H1 (cell line): ENCODE data around the gene BAD. TPM values are rescaled to one million over a fixed set of nuclear protein-coding genes. Genes with fewer than 3 reads are reported as not detected.

Source experiments
- CTCF ChIA-PET: fragments of 300-600 bp; sonication (Branson Sonifier 250); formaldehyde crosslinking; loops from one replicate; lab custom pipeline; 2021; ENCODE audit not compliant: partially characterized antibody; lab: Charles Lee
- POLR2A ChIA-PET: fragments of 300-600 bp; sonication (Branson Sonifier 250); formaldehyde crosslinking; loops from one replicate; lab custom pipeline; 2021; ENCODE audit warnings: inconsistent platforms; ENCODE audit not compliant: partially characterized antibody; lab: Charles Lee
- DNase-seq, 2 experiments: peaks; one replicate each; pipeline versions ENCODE4 v3.0.0 to v3.0.0-alpha.2; 2010 to 2022; ENCODE audit warnings: low spot score in 2 of 2, low read depth in 1 of 2, mixed read lengths in 1 of 2
- FAIRE-seq: peaks from 2 replicates; lab custom pipeline; 2011; peaks lifted over from hg19 to GRCh38; lab: Jason Lieb, UNC
- H2AFZ ChIP-seq: 2 replicates; pipeline ENCODE4 v1.8.1; 2012; ENCODE audit warnings: low read length, inconsistent platforms
- H2AK5ac ChIP-seq: 2 replicates; pipeline ENCODE4 v1.6.1; 2013; ENCODE audit warnings: low read depth, low read length
- H2BK120ac ChIP-seq: replicated peaks from 2 replicates; pipeline ENCODE3; 2013; ENCODE audit warnings: low read depth, low read length, inconsistent platforms
- H2BK12ac ChIP-seq: 2 replicates; pipeline ENCODE4 v1.6.1; 2013; ENCODE audit warnings: low read depth, low read length
- H2BK15ac ChIP-seq: 2 replicates; pipeline ENCODE4 v1.6.1; 2013; ENCODE audit warnings: low read length
- H2BK20ac ChIP-seq: 2 replicates; pipeline ENCODE4 v1.6.1; 2013; ENCODE audit warnings: low read length
- H2BK5ac ChIP-seq: 2 replicates; pipeline ENCODE4 v1.6.1; 2013; ENCODE audit warnings: low read depth, low read length
- H3K14ac ChIP-seq: 2 replicates; pipeline ENCODE4 v1.6.1; 2013; ENCODE audit warnings: inconsistent platforms; ENCODE audit not compliant: insufficient read length
- H3K18ac ChIP-seq: 2 replicates; pipeline ENCODE4 v1.6.1; 2013; ENCODE audit warnings: low read length; ENCODE audit errors: extremely low read depth
- H3K23ac ChIP-seq: 2 replicates; pipeline ENCODE4 v1.6.1; 2013; ENCODE audit warnings: inconsistent platforms; ENCODE audit not compliant: insufficient read length
- H3K23me2 ChIP-seq: 2 replicates; pipeline ENCODE4 v1.6.1; 2013; ENCODE audit warnings: low read depth, low read length
- H3K27ac ChIP-seq: 2 replicates; pipeline ENCODE4 v1.6.1; 2011; ENCODE audit warnings: low read depth, low read length, inconsistent platforms
- H3K27me3 ChIP-seq, 4 experiments: replicated peaks in 1 of 4; 1 replicate in 1 of 4; 2 replicates in 3 of 4; pipeline versions ENCODE4 v1.6.1 to v1.8.1; 2011 to 2013; ENCODE audit warnings: low read length in 3 of 4, mild to moderate bottlenecking in 3 of 4, inconsistent platforms in 2 of 4, mixed read lengths in 2 of 4, moderate library complexity in 1 of 4; ENCODE audit not compliant: control insufficient read depth in 3 of 4, insufficient read depth in 3 of 4; ENCODE audit errors: extremely low read depth in 1 of 4
- H3K36me3 ChIP-seq, 4 experiments: 2 replicates each; pipeline versions ENCODE4 v1.6.1 to v1.8.1; 2011 to 2013; ENCODE audit warnings: mild to moderate bottlenecking in 4 of 4, low read length in 3 of 4, moderate library complexity in 2 of 4, control low read depth in 1 of 4, inconsistent platforms in 1 of 4; ENCODE audit not compliant: insufficient read depth in 4 of 4, control insufficient read depth in 2 of 4
- H3K4ac ChIP-seq: replicated peaks from 2 replicates; pipeline ENCODE3; 2013; ENCODE audit warnings: low read length, low read depth, mixed read lengths, inconsistent platforms; ENCODE audit not compliant: insufficient read length
- H3K4me1 ChIP-seq, 4 experiments: replicated peaks in 1 of 4; 1 replicate in 1 of 4; 2 replicates in 3 of 4; pipeline versions ENCODE4 v1.6.1 to v1.8.1; 2011 to 2013; ENCODE audit warnings: low read length in 3 of 4, inconsistent platforms in 2 of 4, mixed read lengths in 1 of 4; ENCODE audit not compliant: insufficient read depth in 4 of 4, control insufficient read depth in 3 of 4
- H3K4me2 ChIP-seq, 2 experiments: 2 replicates each; pipeline versions ENCODE4 v1.6.1 to v1.8.1; 2011 to 2013; ENCODE audit warnings: low read depth in 2 of 2, low read length in 2 of 2, control low read depth in 1 of 2, inconsistent platforms in 1 of 2, mild to moderate bottlenecking in 1 of 2; ENCODE audit not compliant: insufficient read depth in 1 of 2
- H3K4me3 ChIP-seq, 4 experiments: fragments of 200-600, 300-600 bp in 1 of 4; sonication (generic), shearing (Covaris generic), sonication (Bioruptor Twin) in 1 of 4; 2 replicates each; pipeline versions ENCODE4 v1.5.1 to v1.8.1; 2011 to 2016; ENCODE audit warnings: low read length in 4 of 4, low read depth in 3 of 4, control low read depth in 2 of 4, inconsistent platforms in 2 of 4, mild to moderate bottlenecking in 2 of 4, mixed read lengths in 1 of 4, moderate library complexity in 1 of 4; ENCODE audit not compliant: insufficient read depth in 2 of 4; ENCODE audit errors: extremely low read depth in 1 of 4
- H3K56ac ChIP-seq: replicated peaks from 2 replicates; pipeline ENCODE3; 2013; ENCODE audit warnings: low read depth, mild to moderate bottlenecking, mixed read lengths, low read length, inconsistent platforms; ENCODE audit not compliant: insufficient read length
- H3K79me1 ChIP-seq: 2 replicates; pipeline ENCODE4 v1.6.1; 2013; ENCODE audit warnings: low read depth, low read length, control low read depth
- H3K79me2 ChIP-seq, 2 experiments: 2 replicates each; pipeline versions ENCODE4 v1.6.1 to v1.8.1; 2012 to 2013; ENCODE audit warnings: low read length in 2 of 2, mild to moderate bottlenecking in 2 of 2, inconsistent platforms in 1 of 2; ENCODE audit not compliant: insufficient read depth in 2 of 2, control insufficient read depth in 1 of 2
- H3K9ac ChIP-seq, 4 experiments: replicated peaks in 1 of 4; 1 replicate in 1 of 4; 2 replicates in 3 of 4; pipeline versions ENCODE4 v1.6.1 to v1.8.1; 2011 to 2013; ENCODE audit warnings: low read depth in 3 of 4, low read length in 3 of 4, control low read depth in 2 of 4, mild to moderate bottlenecking in 2 of 4, moderate library complexity in 2 of 4, inconsistent platforms in 1 of 4; ENCODE audit errors: extremely low read depth in 1 of 4
- H3K9me3 ChIP-seq, 2 experiments: 2 replicates each; pipeline versions ENCODE4 v1.6.1 to v1.8.1; 2012 to 2013; ENCODE audit warnings: mild to moderate bottlenecking in 2 of 2, moderate library complexity in 2 of 2, control low read depth in 1 of 2, inconsistent platforms in 1 of 2, low read depth in 1 of 2, low read length in 1 of 2, mixed read lengths in 1 of 2; ENCODE audit not compliant: insufficient read depth in 2 of 2
- H4K20me1 ChIP-seq, 2 experiments: replicated peaks in 1 of 2; 2 replicates each; pipeline versions ENCODE3 to v1.8.1; 2011 to 2013; ENCODE audit warnings: inconsistent platforms in 2 of 2, low read length in 2 of 2, mild to moderate bottlenecking in 1 of 2; ENCODE audit not compliant: insufficient read depth in 2 of 2, control insufficient read depth in 1 of 2
- H4K5ac ChIP-seq: 2 replicates; pipeline ENCODE4 v1.6.1; 2013; ENCODE audit warnings: low read length, low read depth, mixed read lengths, inconsistent platforms; ENCODE audit not compliant: insufficient read length
- H4K8ac ChIP-seq: 2 replicates; pipeline ENCODE4 v1.8.0; 2013; ENCODE audit warnings: mild to moderate bottlenecking, moderate library complexity, low read length, inconsistent platforms; ENCODE audit not compliant: insufficient read depth; ENCODE audit errors: extremely low read depth
- H4K91ac ChIP-seq: replicated peaks from 2 replicates; pipeline ENCODE3; 2013; ENCODE audit warnings: low read length, mixed read lengths, inconsistent platforms; ENCODE audit not compliant: insufficient read length
- BACH1 ChIP-seq: IDR thresholded peaks from 2 replicates; pipeline ENCODE4 v1.6.1; 2012; ENCODE audit warnings: low read length, improper control_type of control experiment
- BCL11A ChIP-seq, 2 experiments: IDR thresholded peaks; one replicate each; pipeline ENCODE4 v1.6.1; 2011; ENCODE audit warnings: low read depth in 2 of 2, low read length in 2 of 2, mild to moderate bottlenecking in 2 of 2
- CTBP2 ChIP-seq: IDR thresholded peaks from 2 replicates; pipeline ENCODE4 v1.7.0; 2011; ENCODE audit warnings: borderline replicate concordance, mild to moderate bottlenecking, moderate library complexity, mixed read lengths, low read length; ENCODE audit not compliant: insufficient read depth, insufficient read length
- EP300 ChIP-seq, 2 experiments: IDR thresholded peaks; 1 replicate in 1 of 2; 2 replicates in 1 of 2; pipeline ENCODE4 v1.6.1; 2011 to 2012; ENCODE audit warnings: low read depth in 2 of 2, low read length in 2 of 2, mild to moderate bottlenecking in 2 of 2, borderline replicate concordance in 1 of 2, inconsistent platforms in 1 of 2, moderate library complexity in 1 of 2
- EZH2 ChIP-seq: fragments of 200-600 bp; sonication (generic); IDR thresholded peaks from 2 replicates; pipeline ENCODE4 v1.7.1; 2012; ENCODE audit warnings: low read depth, mild to moderate bottlenecking, moderate library complexity, low read length, inconsistent platforms; ENCODE audit not compliant: severe bottlenecking
- HDAC2 ChIP-seq, 2 experiments: fragments of 300-600 bp in 1 of 2; sonication (generic) in 1 of 2; IDR thresholded peaks; 2 replicates each; pipeline ENCODE4 v1.6.1; 2011 to 2012; ENCODE audit warnings: low read depth in 2 of 2, low read length in 2 of 2, mild to moderate bottlenecking in 2 of 2, moderate library complexity in 2 of 2, borderline replicate concordance in 1 of 2, inconsistent platforms in 1 of 2
- NRF1 ChIP-seq: IDR thresholded peaks from 2 replicates; pipeline ENCODE4 v1.6.1; 2011; ENCODE audit warnings: mild to moderate bottlenecking, low read depth, low read length, improper control_type of control experiment
- PHF8 ChIP-seq: fragments of 200-600 bp; sonication (generic); conservative IDR thresholded peaks from 2 replicates; pipeline ENCODE4 v1.7.1; 2012; ENCODE audit warnings: low read depth, mild to moderate bottlenecking, inconsistent platforms, low read length, moderate library complexity
- RBBP5 ChIP-seq: IDR thresholded peaks from 2 replicates; pipeline ENCODE4 v1.7.1; 2012; ENCODE audit warnings: low read depth, mild to moderate bottlenecking, inconsistent platforms, low read length, moderate library complexity, borderline replicate concordance
- SRF ChIP-seq: IDR thresholded peaks from 2 replicates; pipeline ENCODE4 v1.6.1; 2011; ENCODE audit warnings: mild to moderate bottlenecking, low read depth, low read length, moderate library complexity
- TAF7 ChIP-seq: optimal IDR thresholded peaks from 2 replicates; pipeline ENCODE3; 2011; ENCODE audit warnings: low read depth, mild to moderate bottlenecking, inconsistent platforms, low read length, moderate library complexity, borderline replicate concordance
- TBP ChIP-seq: IDR thresholded peaks from 2 replicates; pipeline ENCODE4 v1.6.1; 2011; ENCODE audit warnings: low read depth, low read length, improper control_type of control experiment
- WGBS, 2 experiments: shearing (Covaris generic) in 1 of 2; methylation state at CpG; one replicate each; pipeline versions ENCODE4 v1.1.6 to v1.1.7; 2013 to 2015; ENCODE audit warnings: low lambda C conversion rate in 2 of 2, mixed read lengths in 2 of 2, inconsistent platforms in 1 of 2, low coverage in 1 of 2, missing lambda C conversion rate in 1 of 2; ENCODE audit not compliant: insufficient replicate concordance in 2 of 2, insufficient coverage in 1 of 2, insufficient read length in 1 of 2; ENCODE audit errors: extremely low coverage in 1 of 2, missing lambda C conversion rate in 1 of 2; 5-methylcytosine and 5-hydroxymethylcytosine counted together
- polyA plus RNA-seq, 7 experiments: library from polyadenylated mRNA; depleted of rRNA in 3 of 7; stranded (reverse) in 5 of 7; unstranded in 2 of 7; fragments of >200 nt in 5 of 7; fragments of 200-250 nt in 2 of 7; gene quantifications; 1 replicate in 5 of 7; 2 replicates in 1 of 7; 4 replicates in 1 of 7; pipeline versions ENCODE4 v1.2.1 to v1.2.3, GENCODE V29; 2011 to 2013; ENCODE audit warnings: missing spikeins in 2 of 7, mixed read lengths in 2 of 7
- total RNA-seq: library from RNA; stranded (reverse); fragmentation: NEBNext Ultra II Directional; extraction: Animal tissue kit (Norgen Biotek cat#: 25700); gene quantifications from 2 replicates; pipeline ENCODE4 v1.2.1, GENCODE V29; 2021

BAD gene
- total and polyA plus RNA-seq, 2 of the 8 experiments (the other 6 are each of a cell fraction or from before 2014, with no cell fraction given): 23.1 to 33.7 TPM

GRCh38 chr11:64258946-64259532, 25.4 kb downstream of the BAD start:
- Histone ChIP-seq H3K9me3 (no peaks in the 10 kb centered on the region), H3K9ac (no peak overlapping the region), H2BK12ac (no peak overlapping the region), H3K23me2 (no peaks in the 10 kb centered on the region), H4K91ac (no peak overlapping the region), H2BK15ac (no peak overlapping the region), H2BK5ac (no peak overlapping the region), H3K18ac (no peak overlapping the region), H3K4me3 (no peak overlapping the region), H3K79me2 (0 out of 4 replicates have a peak, but pooled peaks cover 0 to 2% of the 10 kb centered on the region in 2 experiments), H3K4ac (no peak overlapping the region), H3K27ac (no peak overlapping the region), H3K4me1 (no peaks in the 10 kb centered on the region; a peak in 3 of 7 replicates), H3K4me2 (no peak overlapping the region), H2AK5ac (no peak overlapping the region), H4K5ac (no peak overlapping the region), H3K79me1 (no peaks in the 10 kb centered on the region), H3K56ac (no peak overlapping the region), H4K8ac (no peak overlapping the region), H2AFZ (no peak overlapping the region), H4K20me1 (peaks cover 6 to 23% of the 10 kb centered on the region in 2 experiments), H3K27me3 (no peaks in the 10 kb centered on the region), H3K14ac (no peak overlapping the region), H2BK120ac (no peak overlapping the region), H2BK20ac (no peak overlapping the region), H3K36me3 (peaks cover 21 to 86% (median 42%) of the 10 kb centered on the region in 4 experiments), H3K23ac (no peak overlapping the region)
- no peak for FAIRE-seq
- no peak for DNase-seq
- ChIA-PET POLR2A (interaction anchor here (0.8 to 7.1 kb wide), 9 partner anchors 8 to 39 kb away, joined by 3 to 101 read pairs (median 4); partner anchors contain the start of gene PPP1R14B), CTCF (interaction anchor here (0.6 to 5.9 kb wide), 5 partner anchors 7 to 82 kb away, joined by 3 to 62 read pairs (median 7); no protein-coding TSS in a partner anchor)
- 100% methylated on average over 6 of the region's 32 CpGs; no CpG with 5 or more reads in 1 of the 2 experiments for WGBS, 2 experiments
- TF ChIP-seq EP300 (IDR thresholded peaks at IDR 0.05; ENCODE audit: borderline replicate concordance in 1 of 2, low read depth in 2 of 2, low read length in 2 of 2): no peak
- no peak for TF ChIP-seq BACH1
- TF ChIP-seq TBP: no peak
- TF ChIP-seq CTBP2: no peak
- no peak for TF ChIP-seq TAF7
- no peak for TF ChIP-seq NRF1
- TF ChIP-seq SRF: no peak
- no peak for TF ChIP-seq BCL11A (IDR thresholded peaks at IDR 0.05; ENCODE audit: low read depth in 2 of 2, low read length in 2 of 2)
- TF ChIP-seq PHF8: no peak
- TF ChIP-seq EZH2: no peak
- no peak for TF ChIP-seq HDAC2 (IDR thresholded peaks at IDR 0.05; ENCODE audit: borderline replicate concordance in 1 of 2, low read depth in 2 of 2, low read length in 2 of 2)
- no peak for TF ChIP-seq RBBP5
